H1 (cell line): ENCODE results near the gene TNNT3.

Experiments
- BCL11A ChIP-seq, 2 experiments: IDR thresholded peaks; one replicate each; pipeline ENCODE4 v1.6.1; 2011; ENCODE audit warnings: low read depth in 2 of 2, low read length in 2 of 2, mild to moderate bottlenecking in 2 of 2
- JUN ChIP-seq: IDR thresholded peaks from 2 replicates; pipeline ENCODE4 v1.6.1; 2011; ENCODE audit warnings: low read depth, mild to moderate bottlenecking, improper control_type of control experiment, low read length
- JUND ChIP-seq: IDR thresholded peaks from 2 replicates; pipeline ENCODE4 v1.6.1; 2011; ENCODE audit warnings: mild to moderate bottlenecking, improper control_type of control experiment, low read length
- NRF1 ChIP-seq: IDR thresholded peaks from 2 replicates; pipeline ENCODE4 v1.6.1; 2011; ENCODE audit warnings: mild to moderate bottlenecking, low read depth, low read length, improper control_type of control experiment

DNA sequence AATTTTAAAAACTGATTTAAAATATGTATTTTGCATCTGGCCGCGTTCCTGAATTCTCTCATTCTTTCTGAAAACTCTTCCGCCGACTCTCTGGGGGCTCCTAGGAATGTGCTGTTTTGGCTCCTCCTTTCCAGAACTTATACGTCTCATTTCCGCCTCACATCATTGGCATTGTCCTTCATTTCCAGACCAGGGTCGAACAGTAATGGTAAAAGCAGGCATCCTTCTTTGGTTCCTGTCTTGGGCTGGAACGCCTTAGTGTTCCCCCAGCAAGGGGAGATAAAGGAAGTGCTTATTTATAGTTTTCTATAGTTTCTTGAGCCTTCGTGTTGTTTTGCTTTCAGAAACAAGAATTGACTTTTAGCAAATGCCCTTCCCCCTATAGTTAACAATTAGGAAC lies 10.9 kb upstream of the TNNT3 start:
- TF ChIP-seq JUN = no peak
- TF ChIP-seq JUND = no peak
- TF ChIP-seq NRF1 = no peak
- no peak for TF ChIP-seq BCL11A (IDR thresholded peaks at IDR 0.05; ENCODE audit: low read depth in 2 of 2, low read length in 2 of 2)
